ENCODE data around the gene OPN1MW2.
"Not testable (repeated sequence)": the region's sequence is repeated elsewhere in the genome, so short reads cannot be mapped to it uniquely, and the experiment has no call there.

Gene OPN1MW2

GRCh38 chrX:154211499-154211898, 8.1 kb upstream of the OPN1MW2 start:
- not testable (repeated sequence) for H3K4me2 ChIP-seq (ENCODE audit: low read length); H3K9me3 ChIP-seq (ENCODE audit: insufficient read depth, low read length); H3K4me1 ChIP-seq (ENCODE audit: low read length); H3K9ac ChIP-seq (ENCODE audit: low read length); H3K36me3 ChIP-seq (replicated peaks; ENCODE audit: low read depth, low read length); H2AFZ ChIP-seq (ENCODE audit: low read depth, low read length); H3K4me3 ChIP-seq (ENCODE audit: low read length); H4K20me1 ChIP-seq (ENCODE audit: insufficient read depth, low read length); H3K27me3 ChIP-seq (ENCODE audit: low read depth, low read length); H3K27ac ChIP-seq (ENCODE audit: low read length); H3K79me2 ChIP-seq (ENCODE audit: low read length)

GRCh38 chrX:154225292-154225691, 5.7 kb downstream of the OPN1MW2 start:
- not testable (repeated sequence) for H2AFZ ChIP-seq (ENCODE audit: low read depth, low read length); H3K27ac ChIP-seq (ENCODE audit: low read length); H3K4me1 ChIP-seq (ENCODE audit: low read length); H3K36me3 ChIP-seq (replicated peaks; ENCODE audit: low read depth, low read length); H3K27me3 ChIP-seq (ENCODE audit: low read depth, low read length); H3K4me3 ChIP-seq (ENCODE audit: low read length); H3K9me3 ChIP-seq (ENCODE audit: insufficient read depth, low read length); H3K9ac ChIP-seq (ENCODE audit: low read length); H3K4me2 ChIP-seq (ENCODE audit: low read length); H3K79me2 ChIP-seq (ENCODE audit: low read length); H4K20me1 ChIP-seq (ENCODE audit: insufficient read depth, low read length)

- H3K27me3 ChIP-seq (ENCODE audit: low read depth, low read length); H4K20me1 ChIP-seq (ENCODE audit: insufficient read depth, low read length); H3K4me3 ChIP-seq (ENCODE audit: low read length); H3K9me3 ChIP-seq (ENCODE audit: insufficient read depth, low read length); H3K79me2 ChIP-seq (ENCODE audit: low read length); H3K4me2 ChIP-seq (ENCODE audit: low read length); H3K9ac ChIP-seq (ENCODE audit: low read length); H3K36me3 ChIP-seq (replicated peaks; ENCODE audit: low read depth, low read length); H3K4me1 ChIP-seq (ENCODE audit: low read length); H3K27ac ChIP-seq (ENCODE audit: low read length); H2AFZ ChIP-seq (ENCODE audit: low read depth, low read length): not testable (repeated sequence)
Observed at GRCh38 chrX:154226706-154227105, 7.2 kb downstream of the OPN1MW2 start.

- not testable (repeated sequence) for H3K36me3 ChIP-seq (replicated peaks; ENCODE audit: low read depth, low read length); H4K20me1 ChIP-seq (ENCODE audit: insufficient read depth, low read length); H3K4me3 ChIP-seq (ENCODE audit: low read length); H3K4me2 ChIP-seq (ENCODE audit: low read length); H3K27ac ChIP-seq (ENCODE audit: low read length); H3K79me2 ChIP-seq (ENCODE audit: low read length); H3K27me3 ChIP-seq (ENCODE audit: low read depth, low read length); H2AFZ ChIP-seq (ENCODE audit: low read depth, low read length); H3K9me3 ChIP-seq (ENCODE audit: insufficient read depth, low read length); H3K4me1 ChIP-seq (ENCODE audit: low read length); H3K9ac ChIP-seq (ENCODE audit: low read length)
Observed at GRCh38 chrX:154231443-154231842, 11.9 kb downstream of the OPN1MW2 start.

GRCh38 chrX:154233620-154234019, 14.1 kb downstream of the OPN1MW2 start:
- H3K4me1 ChIP-seq (ENCODE audit: low read length); H2AFZ ChIP-seq (ENCODE audit: low read depth, low read length); H3K9ac ChIP-seq (ENCODE audit: low read length); H3K4me3 ChIP-seq (ENCODE audit: low read length); H3K4me2 ChIP-seq (ENCODE audit: low read length); H3K79me2 ChIP-seq (ENCODE audit: low read length); H3K36me3 ChIP-seq (replicated peaks; ENCODE audit: low read depth, low read length); H3K9me3 ChIP-seq (ENCODE audit: insufficient read depth, low read length); H3K27me3 ChIP-seq (ENCODE audit: low read depth, low read length); H3K27ac ChIP-seq (ENCODE audit: low read length); H4K20me1 ChIP-seq (ENCODE audit: insufficient read depth, low read length): not testable (repeated sequence)

DNA sequence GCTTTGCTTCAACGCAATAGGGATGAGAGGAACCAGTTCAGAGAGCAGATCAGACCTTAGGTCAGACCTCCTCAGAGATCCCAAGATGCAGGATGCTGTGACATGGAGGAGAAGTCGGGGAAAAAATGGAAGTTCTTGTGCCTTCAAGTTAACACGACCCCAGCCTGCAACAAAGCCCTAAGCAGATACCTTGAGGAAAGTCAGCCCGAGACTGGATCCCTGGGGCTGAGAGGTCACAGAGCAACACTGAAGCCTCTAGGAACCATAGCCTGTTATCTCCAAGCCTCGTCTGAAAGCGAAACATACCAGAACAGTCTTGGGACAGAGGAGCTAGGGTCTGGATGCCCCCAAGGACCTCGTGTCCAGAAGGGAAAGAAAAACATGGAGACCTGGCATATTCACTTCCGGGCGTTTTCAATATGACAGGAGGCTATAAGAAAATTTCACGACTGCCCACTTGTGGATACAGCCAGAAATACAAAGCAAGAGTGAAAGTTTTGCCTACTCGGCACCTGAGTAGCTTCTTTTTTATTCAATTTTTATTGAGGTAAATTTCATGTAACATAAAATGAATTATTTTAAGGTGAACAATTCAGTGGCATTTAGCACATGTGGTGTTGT, 19.5 kb downstream of the OPN1MW2 start:
- not testable (repeated sequence) for H3K36me3 ChIP-seq (replicated peaks; ENCODE audit: low read depth, low read length); H3K79me2 ChIP-seq (ENCODE audit: low read length); H3K4me3 ChIP-seq (ENCODE audit: low read length); H3K27ac ChIP-seq (ENCODE audit: low read length); H3K9ac ChIP-seq (ENCODE audit: low read length); H3K9me3 ChIP-seq (ENCODE audit: insufficient read depth, low read length); H3K4me1 ChIP-seq (ENCODE audit: low read length); H3K4me2 ChIP-seq (ENCODE audit: low read length); H2AFZ ChIP-seq (ENCODE audit: low read depth, low read length); H3K27me3 ChIP-seq (ENCODE audit: low read depth, low read length); H4K20me1 ChIP-seq (ENCODE audit: insufficient read depth, low read length)

- H3K79me2 ChIP-seq (ENCODE audit: low read length); H3K4me1 ChIP-seq (ENCODE audit: low read length); H3K9me3 ChIP-seq (ENCODE audit: insufficient read depth, low read length); H3K27ac ChIP-seq (ENCODE audit: low read length); H3K4me3 ChIP-seq (ENCODE audit: low read length); H4K20me1 ChIP-seq (ENCODE audit: insufficient read depth, low read length); H3K36me3 ChIP-seq (replicated peaks; ENCODE audit: low read depth, low read length); H3K9ac ChIP-seq (ENCODE audit: low read length); H3K27me3 ChIP-seq (ENCODE audit: low read depth, low read length); H3K4me2 ChIP-seq (ENCODE audit: low read length); H2AFZ ChIP-seq (ENCODE audit: low read depth, low read length): not testable (repeated sequence)
Observed at GRCh38 chrX:154239982-154240503, 20.5 kb downstream of the OPN1MW2 start.

- not testable (repeated sequence) for H3K4me2 ChIP-seq (ENCODE audit: low read length); H2AFZ ChIP-seq (ENCODE audit: low read depth, low read length); H3K9me3 ChIP-seq (ENCODE audit: insufficient read depth, low read length); H4K20me1 ChIP-seq (ENCODE audit: insufficient read depth, low read length); H3K4me1 ChIP-seq (ENCODE audit: low read length); H3K36me3 ChIP-seq (replicated peaks; ENCODE audit: low read depth, low read length); H3K27ac ChIP-seq (ENCODE audit: low read length); H3K4me3 ChIP-seq (ENCODE audit: low read length); H3K27me3 ChIP-seq (ENCODE audit: low read depth, low read length); H3K9ac ChIP-seq (ENCODE audit: low read length); H3K79me2 ChIP-seq (ENCODE audit: low read length)
Observed at GRCh38 chrX:154247377-154248045, 28.0 kb downstream of the OPN1MW2 start.

DNA sequence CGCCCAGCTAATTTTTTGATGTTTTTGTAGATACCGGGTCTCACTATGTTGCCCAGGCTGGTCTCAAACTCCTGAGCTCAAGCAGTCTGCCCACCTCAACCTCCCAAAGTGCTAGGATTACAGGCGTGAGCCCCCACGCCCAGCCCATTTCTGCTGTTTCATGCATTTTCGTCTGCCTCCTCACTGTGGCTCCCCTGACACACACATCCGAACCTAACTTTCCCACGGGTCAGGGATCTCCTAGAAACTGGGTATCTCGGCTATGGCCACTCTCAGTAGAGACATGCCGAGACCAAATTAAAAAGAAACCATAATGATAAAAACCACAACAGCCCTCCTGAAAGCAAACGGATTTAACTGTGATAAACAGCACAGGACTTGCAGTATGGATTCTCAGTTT, 28.5 kb downstream of the OPN1MW2 start:
- not testable (repeated sequence) for H3K4me1 ChIP-seq (ENCODE audit: low read length); H3K27me3 ChIP-seq (ENCODE audit: low read depth, low read length); H3K9me3 ChIP-seq (ENCODE audit: insufficient read depth, low read length); H4K20me1 ChIP-seq (ENCODE audit: insufficient read depth, low read length); H3K79me2 ChIP-seq (ENCODE audit: low read length); H3K36me3 ChIP-seq (replicated peaks; ENCODE audit: low read depth, low read length); H2AFZ ChIP-seq (ENCODE audit: low read depth, low read length); H3K4me2 ChIP-seq (ENCODE audit: low read length); H3K4me3 ChIP-seq (ENCODE audit: low read length); H3K9ac ChIP-seq (ENCODE audit: low read length); H3K27ac ChIP-seq (ENCODE audit: low read length)

- not testable (repeated sequence) for H4K20me1 ChIP-seq (ENCODE audit: insufficient read depth, low read length); H3K36me3 ChIP-seq (replicated peaks; ENCODE audit: low read depth, low read length); H2AFZ ChIP-seq (ENCODE audit: low read depth, low read length); H3K9me3 ChIP-seq (ENCODE audit: insufficient read depth, low read length); H3K9ac ChIP-seq (ENCODE audit: low read length); H3K27ac ChIP-seq (ENCODE audit: low read length); H3K79me2 ChIP-seq (ENCODE audit: low read length); H3K4me1 ChIP-seq (ENCODE audit: low read length); H3K4me2 ChIP-seq (ENCODE audit: low read length); H3K4me3 ChIP-seq (ENCODE audit: low read length); H3K27me3 ChIP-seq (ENCODE audit: low read depth, low read length)
Observed at GRCh38 chrX:154257282-154257681, 37.7 kb downstream of the OPN1MW2 start, which contains the start of gene OPN1MW3. Gene OPN1MW3, plus strand, starts transcription at chrX:154257582. Its CDS starts 38 bp downstream, at chrX:154257620.
